Stomach (tissue), 4 donors: Measurements from ENCODE around the gene TES.
A peak's percentile ranks its signal among the peaks of the same experiment; 100 is the strongest.

Experiments used
- EP300 ChIP-seq: sonication (generic); formaldehyde crosslinking; IDR thresholded peaks from one replicate; pipeline ENCODE4 v1.6.1; 2017; ENCODE audit warnings: antibody characterized with exemption
- POLR2A ChIP-seq, 4 donors: fragments of 450-650 bp; IDR thresholded peaks; one replicate each; pipeline ENCODE4 v1.6.1; 2016; ENCODE audit warnings: antibody characterized with exemption in 4 of 4, control low read depth in 2 of 4, mild to moderate bottlenecking in 1 of 4, moderate library complexity in 1 of 4
- POLR2AphosphoS5 ChIP-seq, 3 donors: sonication (generic); formaldehyde crosslinking; IDR thresholded peaks; one replicate each; pipeline ENCODE4 v1.6.1; 2016; ENCODE audit warnings: antibody characterized with exemption in 3 of 3
- TF ChIP-seq, protein P1 (sequence below), 7 experiments: fragments of 450-650 bp in 4 of 7; fragments of 200-600 bp in 3 of 7; sonication (generic) in 3 of 7; IDR thresholded peaks; one replicate each; pipeline ENCODE4 v1.5.1; 2016 to 2019; ENCODE audit warnings: antibody characterized with exemption in 7 of 7, control low read depth in 2 of 7, mild to moderate bottlenecking in 1 of 7

- TF ChIP-seq, protein P1, sequence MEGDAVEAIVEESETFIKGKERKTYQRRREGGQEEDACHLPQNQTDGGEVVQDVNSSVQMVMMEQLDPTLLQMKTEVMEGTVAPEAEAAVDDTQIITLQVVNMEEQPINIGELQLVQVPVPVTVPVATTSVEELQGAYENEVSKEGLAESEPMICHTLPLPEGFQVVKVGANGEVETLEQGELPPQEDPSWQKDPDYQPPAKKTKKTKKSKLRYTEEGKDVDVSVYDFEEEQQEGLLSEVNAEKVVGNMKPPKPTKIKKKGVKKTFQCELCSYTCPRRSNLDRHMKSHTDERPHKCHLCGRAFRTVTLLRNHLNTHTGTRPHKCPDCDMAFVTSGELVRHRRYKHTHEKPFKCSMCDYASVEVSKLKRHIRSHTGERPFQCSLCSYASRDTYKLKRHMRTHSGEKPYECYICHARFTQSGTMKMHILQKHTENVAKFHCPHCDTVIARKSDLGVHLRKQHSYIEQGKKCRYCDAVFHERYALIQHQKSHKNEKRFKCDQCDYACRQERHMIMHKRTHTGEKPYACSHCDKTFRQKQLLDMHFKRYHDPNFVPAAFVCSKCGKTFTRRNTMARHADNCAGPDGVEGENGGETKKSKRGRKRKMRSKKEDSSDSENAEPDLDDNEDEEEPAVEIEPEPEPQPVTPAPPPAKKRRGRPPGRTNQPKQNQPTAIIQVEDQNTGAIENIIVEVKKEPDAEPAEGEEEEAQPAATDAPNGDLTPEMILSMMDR (IDR thresholded peaks at IDR 0.05) = peak in 4 of 7 experiments; percentile 35 to 65 (median 48)
- TF ChIP-seq POLR2A (IDR thresholded peaks at IDR 0.05) (no peak), POLR2AphosphoS5 (IDR thresholded peaks at IDR 0.05) (no peak), EP300 (no peak)
These were observed 25.8 kb downstream of the TES start for GRCh38 chr7:116236020-116236630.
